ENCODE data around the gene NEDD4L.

The NEDD4L gene

GRCh38 chr18:58315041-58315440, 271.0 kb downstream of the NEDD4L start:
- no peak for DNase-seq (ENCODE audit: low read depth in 3 of 3)

- no peak for DNase-seq (ENCODE audit: low read depth in 3 of 3)
These were observed 271.8 kb downstream of the NEDD4L start for GRCh38 chr18:58315739-58316215.

DNA sequence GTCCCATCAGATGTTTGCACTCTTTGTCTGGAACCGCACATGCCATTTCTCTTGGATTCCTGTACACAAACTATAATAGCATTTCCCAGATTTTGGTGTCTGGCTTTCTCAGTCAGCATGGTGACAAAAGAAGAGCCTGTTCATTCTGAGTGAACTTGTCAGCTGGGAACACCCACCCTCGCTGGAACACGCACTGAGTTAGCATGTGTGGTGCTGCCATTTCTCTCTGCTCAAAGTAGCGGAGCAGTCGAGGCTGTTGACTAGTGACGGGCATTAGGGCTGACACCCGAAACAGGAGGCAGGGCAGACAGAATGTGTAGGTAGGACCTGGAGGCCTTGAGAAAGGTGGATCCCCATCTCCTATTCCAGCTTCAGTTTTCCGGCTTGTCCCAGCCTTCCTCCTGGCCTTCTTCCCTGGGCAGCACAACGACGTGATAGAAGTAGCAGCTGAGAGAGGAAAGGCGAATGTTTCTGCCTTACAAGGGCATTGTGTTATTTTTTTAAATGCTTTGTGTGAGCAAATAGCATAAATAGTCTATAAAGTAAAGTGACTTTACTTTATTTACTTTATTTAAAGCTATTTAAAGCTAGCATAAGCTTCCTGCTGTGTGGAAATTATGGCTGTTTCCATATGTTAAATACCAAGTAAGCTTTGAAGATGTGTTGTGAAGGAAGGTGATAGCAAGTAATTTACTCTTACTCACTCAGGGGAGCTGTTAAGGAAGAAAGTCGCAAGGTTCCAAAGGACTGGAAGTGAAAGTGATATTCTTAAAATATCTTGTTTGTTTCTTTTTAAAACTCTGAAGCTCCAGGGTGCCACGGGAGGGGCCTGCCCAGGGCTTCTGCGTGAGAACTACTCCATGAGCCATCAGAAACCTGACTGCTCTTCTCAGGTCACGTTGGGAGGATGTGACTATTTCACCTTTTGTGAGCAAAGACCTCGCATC, 272.6 kb downstream of the NEDD4L start:
- DNase-seq (ENCODE audit: low read depth in 3 of 3), result peak in 1 of 3 experiments; percentile 27

GRCh38 chr18:58319719-58320118, 275.7 kb downstream of the NEDD4L start:
- no peak for DNase-seq (ENCODE audit: low read depth in 3 of 3)

DNA sequence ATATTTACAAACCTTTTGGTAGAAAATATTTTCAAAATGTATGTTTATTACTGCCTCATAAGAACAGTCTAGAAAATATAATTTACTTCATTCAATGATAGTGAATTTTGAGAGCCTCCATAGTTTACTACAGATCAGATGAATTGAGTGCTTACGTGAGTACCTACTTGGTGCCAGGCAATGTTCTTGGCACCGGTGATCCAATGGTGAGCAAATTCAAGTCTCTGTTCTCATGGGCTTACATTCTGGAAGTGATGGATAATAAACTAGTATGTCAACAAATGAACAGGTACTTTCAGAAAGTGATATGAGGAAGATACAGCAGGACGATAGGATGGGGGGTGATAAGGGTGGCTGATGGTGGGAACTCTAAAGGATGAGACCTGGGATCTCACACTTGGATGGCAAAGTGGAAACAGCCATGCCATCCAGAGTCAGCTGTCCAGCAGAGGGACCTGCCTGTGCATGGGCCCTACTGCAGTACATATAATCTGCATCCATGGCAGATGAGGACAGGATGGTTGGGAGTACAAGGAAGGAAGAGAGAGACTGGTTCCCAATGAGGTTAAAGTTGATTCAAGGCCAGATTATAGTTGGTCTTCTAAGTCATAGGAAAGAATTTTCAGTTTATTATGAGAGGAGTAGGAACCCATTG, 277.0 kb downstream of the NEDD4L start:
- no peak for DNase-seq (ENCODE audit: low read depth in 3 of 3)

- DNase-seq (ENCODE audit: low read depth in 3 of 3), result peak; percentile 14 to 35 (median 30)
These were observed 278.0 kb downstream of the NEDD4L start for GRCh38 chr18:58321986-58322385.

DNA sequence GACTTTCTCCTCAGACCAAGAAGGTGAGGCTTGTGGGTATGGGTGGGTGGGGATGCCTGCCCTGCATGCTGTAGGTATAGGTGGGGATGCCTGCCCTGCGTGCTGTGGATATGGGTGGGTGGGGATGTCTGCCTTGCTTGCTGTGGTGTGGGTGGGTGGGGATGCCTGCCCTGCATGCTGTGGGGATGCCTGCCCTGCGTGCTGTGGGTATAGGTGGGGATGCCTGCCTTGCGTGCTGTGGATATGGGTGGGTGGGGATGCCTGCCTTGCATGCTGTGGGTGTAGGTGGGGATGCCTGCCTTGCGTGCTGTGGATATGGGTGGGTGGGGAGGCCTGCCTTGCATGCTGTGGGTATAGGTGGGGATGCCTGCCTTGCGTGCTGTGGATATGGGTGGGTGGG, 278.4 kb downstream of the NEDD4L start:
- no peak for DNase-seq (ENCODE audit: low read depth in 3 of 3)

DNA sequence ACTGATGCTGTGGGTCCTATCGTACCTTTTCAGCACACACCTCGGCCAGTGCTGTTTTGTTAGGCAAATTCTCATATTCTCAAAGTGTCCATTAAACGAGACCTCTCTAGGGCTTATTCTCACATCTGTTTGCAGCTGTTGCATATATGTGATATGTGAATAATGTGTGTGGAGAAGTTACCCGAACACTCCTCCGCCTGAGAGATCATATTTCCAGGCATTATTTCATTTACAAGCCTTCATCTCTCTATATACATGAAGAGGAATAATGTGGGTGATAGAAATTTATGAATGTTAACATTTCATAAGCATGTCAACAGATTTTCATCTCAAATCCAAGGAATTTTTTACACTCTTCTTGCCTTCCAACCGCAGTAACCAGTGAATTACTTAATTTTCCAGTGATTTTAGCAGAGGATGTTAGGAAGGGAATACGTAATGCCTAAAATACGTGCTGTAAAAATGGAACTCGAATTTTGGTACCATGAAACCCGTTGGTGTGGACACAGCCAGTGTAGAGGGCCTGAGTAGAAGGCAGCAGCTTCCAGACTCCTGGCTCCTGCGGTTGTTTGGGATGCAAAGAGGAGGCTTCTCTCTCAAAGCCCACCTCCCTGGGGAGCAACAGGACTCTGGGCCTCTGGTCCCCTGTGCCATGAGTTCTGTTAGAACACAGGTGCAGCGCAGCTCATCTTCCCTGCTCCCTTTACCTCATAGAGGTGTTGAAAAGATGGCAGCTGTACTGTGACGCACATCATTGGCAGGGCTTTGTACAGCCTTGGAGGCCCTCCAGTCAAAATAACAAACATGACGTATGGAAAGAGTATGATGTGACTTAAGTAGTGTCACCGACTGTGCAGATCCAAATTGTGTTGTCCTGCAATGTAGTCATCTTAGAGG, 280.1 kb downstream of the NEDD4L start:
- DNase-seq (ENCODE audit: low read depth in 3 of 3), result no peak

GRCh38 chr18:58324824-58325480, 280.9 kb downstream of the NEDD4L start:
- DNase-seq (ENCODE audit: low read depth in 3 of 3), result no peak

- no peak for DNase-seq (ENCODE audit: low read depth in 3 of 3)
These were observed 281.5 kb downstream of the NEDD4L start for GRCh38 chr18:58325494-58325893.

GRCh38 chr18:58334061-58334460, 290.0 kb downstream of the NEDD4L start:
- DNase-seq (ENCODE audit: low read depth in 3 of 3), result no peak

DNA sequence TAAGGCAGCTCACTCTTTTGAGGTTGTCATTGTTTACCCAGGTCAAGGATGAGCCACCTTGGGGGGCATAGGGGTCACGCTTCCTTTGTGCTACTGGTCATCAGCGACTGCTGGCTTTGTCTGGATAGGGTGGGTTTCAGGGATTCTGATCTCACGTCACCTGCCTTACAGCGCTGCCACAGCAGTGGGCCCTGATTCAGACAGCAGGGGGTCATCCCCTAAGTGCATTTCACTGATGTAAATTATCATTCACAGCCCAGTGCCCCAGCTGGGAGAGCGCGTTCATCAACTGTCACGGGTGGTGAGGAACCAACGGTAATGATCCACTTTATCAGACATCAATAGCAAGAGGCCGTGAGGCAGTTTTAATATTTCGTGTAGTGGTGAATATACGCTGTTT, 291.2 kb downstream of the NEDD4L start:
- DNase-seq (ENCODE audit: low read depth in 3 of 3), result no peak

DNA sequence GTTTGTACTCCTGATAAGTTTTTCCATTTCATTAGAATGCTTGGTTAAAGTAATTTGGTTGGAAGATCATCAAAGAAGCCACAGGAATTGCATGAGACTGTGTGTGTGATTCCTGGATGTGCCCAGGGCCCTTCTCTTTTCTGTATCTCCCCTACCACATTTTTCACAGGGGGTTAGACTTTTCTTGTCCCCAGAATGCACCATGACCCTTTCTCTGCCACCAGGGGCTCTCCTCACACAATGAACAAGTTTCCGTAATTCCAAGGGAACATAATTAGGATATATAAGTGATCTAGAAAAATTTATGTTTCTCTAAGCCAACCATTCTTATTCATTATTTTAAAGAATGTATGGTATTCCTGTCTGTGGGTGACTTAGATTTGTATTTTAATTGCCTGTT, 291.8 kb downstream of the NEDD4L start:
- no peak for DNase-seq (ENCODE audit: low read depth in 3 of 3)

- DNase-seq (ENCODE audit: low read depth in 3 of 3), result no peak
These were observed 292.6 kb downstream of the NEDD4L start for GRCh38 chr18:58336605-58337004.

GRCh38 chr18:58337285-58337684, 293.3 kb downstream of the NEDD4L start:
- no peak for DNase-seq (ENCODE audit: low read depth in 3 of 3)

- no peak for DNase-seq (ENCODE audit: low read depth in 3 of 3)
These were observed 293.7 kb downstream of the NEDD4L start for GRCh38 chr18:58337686-58338085.

- DNase-seq (ENCODE audit: low read depth in 3 of 3), result no peak
These were observed 294.1 kb downstream of the NEDD4L start for GRCh38 chr18:58338141-58338540.

DNA sequence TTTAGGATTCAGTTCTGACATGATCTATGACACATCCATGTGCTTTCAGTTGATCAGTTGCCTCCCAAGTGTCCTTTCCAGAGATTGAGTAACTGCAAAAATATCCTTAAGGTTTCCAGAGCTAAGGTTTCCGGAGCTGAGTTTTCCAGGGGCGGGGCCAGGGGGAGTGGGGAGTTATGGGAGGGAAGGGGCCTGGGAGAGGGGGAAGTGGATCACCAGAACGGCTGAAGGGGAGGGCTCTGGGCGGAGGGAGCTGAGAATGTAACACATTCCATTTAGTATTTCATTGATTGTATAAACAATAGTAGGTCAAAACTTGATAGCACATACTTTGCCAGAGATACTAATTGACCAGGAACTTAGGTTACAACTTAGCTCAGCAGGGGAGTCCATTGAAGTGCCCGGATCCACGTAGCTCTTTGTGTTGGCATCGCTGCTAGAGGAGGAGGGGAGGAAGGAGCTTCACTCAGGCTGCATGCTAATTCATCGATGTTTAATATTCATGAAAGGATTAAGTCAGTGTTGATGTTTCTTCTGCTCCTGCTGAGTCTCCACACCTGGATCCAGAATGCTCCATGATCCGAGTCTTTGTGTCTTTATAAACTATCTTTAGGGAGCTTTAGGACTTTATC, 295.1 kb downstream of the NEDD4L start:
- no peak for DNase-seq (ENCODE audit: low read depth in 3 of 3)

DNA sequence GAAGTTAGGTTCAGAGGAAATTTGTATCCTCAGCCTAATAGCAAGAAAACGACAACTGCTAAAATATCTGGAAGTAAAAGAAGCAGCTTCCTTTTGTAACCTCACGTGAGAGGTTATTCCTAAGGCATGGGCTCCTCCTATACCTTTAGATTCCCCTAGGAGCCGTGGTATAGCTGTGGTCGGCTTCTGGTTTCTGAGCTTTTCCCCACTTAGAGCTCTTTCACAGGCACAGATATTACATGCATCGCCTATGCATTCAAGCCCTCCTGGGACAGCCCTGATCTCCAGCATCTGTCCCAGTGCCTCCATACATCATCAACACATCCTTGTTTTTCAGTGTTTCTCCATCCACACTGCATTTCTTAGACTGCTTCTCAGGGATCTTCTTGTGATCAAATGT, 295.9 kb downstream of the NEDD4L start:
- DNase-seq (ENCODE audit: low read depth in 3 of 3), result no peak

GRCh38 chr18:58341916-58342315, 297.9 kb downstream of the NEDD4L start:
- DNase-seq (ENCODE audit: low read depth in 3 of 3), result no peak

Measured in stimulated activated CD4-positive, alpha-beta T cell treated with anti-CD3 and anti-CD28 coated beads, TNF-alpha, amount 100 ng/mL, for 24 hours (primary cell).